Suprapubic skin (tissue), 4 donors: ENCODE data around the gene HJURP.

Experiments
- CTCF ChIP-seq, 2 donors: fragments of 200-600 bp in 1 of 2; fragments of 450-650 bp in 1 of 2; sonication (generic) in 1 of 2; IDR thresholded peaks; one replicate each; pipeline ENCODE4 v1.5.1; 2016 to 2019; ENCODE audit warnings: antibody characterized with exemption in 2 of 2, mild to moderate bottlenecking in 1 of 2, moderate library complexity in 1 of 2
- EP300 ChIP-seq: sonication (generic); formaldehyde crosslinking; IDR thresholded peaks from one replicate; pipeline ENCODE4 v1.6.1; 2017; ENCODE audit warnings: antibody characterized with exemption
- POLR2AphosphoS5 ChIP-seq, 3 donors: sonication (generic); formaldehyde crosslinking; IDR thresholded peaks; one replicate each; pipeline ENCODE4 v1.6.1; 2017; ENCODE audit warnings: antibody characterized with exemption in 3 of 3

- TF ChIP-seq CTCF (IDR thresholded peaks at IDR 0.05) (no peak), POLR2AphosphoS5 (IDR thresholded peaks at IDR 0.05) (no peak), EP300 (no peak)
Measured at GRCh38 chr2:233800208-233800607, 54.1 kb downstream of the HJURP start.
